GM21526 (cell line): ENCODE data around the gene ZNF750.
"Not testable (repeated sequence)": the region's sequence is repeated elsewhere in the genome, so short reads cannot be mapped to it uniquely, and the experiment has no call there.

Source experiments
- ATAC-seq: cut with Tn5 transposase; IDR thresholded peaks from one replicate; pipeline ENCODE4 v1.9.1; 2021; ENCODE audit warnings: moderate library complexity; ENCODE audit not compliant: unreplicated experiment, low FRiP score

ZNF750 gene

DNA sequence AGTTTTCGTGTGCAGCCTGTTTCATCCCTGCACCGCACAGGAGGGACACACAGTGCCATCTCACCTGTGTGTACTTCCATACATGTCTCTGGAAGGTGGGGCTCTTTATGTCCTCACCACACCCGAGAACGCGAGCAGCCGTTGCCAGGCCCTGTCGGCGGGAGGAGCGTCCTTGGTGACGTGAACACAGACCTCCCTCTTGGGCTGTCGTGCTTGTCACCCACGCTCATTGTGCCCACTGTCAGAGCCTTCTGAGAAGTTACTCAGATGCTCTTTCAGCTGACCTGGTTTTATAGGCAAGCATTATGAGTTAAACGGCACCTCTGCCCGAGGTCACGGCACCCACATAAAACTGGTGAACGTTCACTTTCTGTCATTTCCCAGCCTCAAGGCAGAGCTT lies 40.2 kb downstream of the ZNF750 start:
- no peak for ATAC-seq

DNA sequence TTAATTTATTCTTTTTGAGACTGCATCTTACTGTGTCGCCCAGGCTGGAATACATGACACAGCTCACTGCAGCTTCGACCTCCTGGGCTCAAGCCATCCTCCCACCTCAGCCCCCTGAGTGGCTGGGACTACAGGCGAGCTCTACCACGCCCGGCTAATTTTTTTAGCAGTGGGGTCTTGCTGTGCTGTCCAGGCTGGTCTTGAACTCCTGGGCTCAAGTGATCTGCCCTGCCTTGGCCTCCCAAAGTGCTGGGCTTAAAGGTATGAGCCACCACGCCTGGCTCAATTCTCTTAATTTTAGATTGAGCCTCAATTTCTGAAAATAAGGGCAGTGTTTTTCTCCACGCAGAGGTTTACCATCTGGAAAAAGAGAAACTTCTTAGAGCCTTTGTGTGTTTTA lies 41.1 kb downstream of the ZNF750 start:
- no peak for ATAC-seq

DNA sequence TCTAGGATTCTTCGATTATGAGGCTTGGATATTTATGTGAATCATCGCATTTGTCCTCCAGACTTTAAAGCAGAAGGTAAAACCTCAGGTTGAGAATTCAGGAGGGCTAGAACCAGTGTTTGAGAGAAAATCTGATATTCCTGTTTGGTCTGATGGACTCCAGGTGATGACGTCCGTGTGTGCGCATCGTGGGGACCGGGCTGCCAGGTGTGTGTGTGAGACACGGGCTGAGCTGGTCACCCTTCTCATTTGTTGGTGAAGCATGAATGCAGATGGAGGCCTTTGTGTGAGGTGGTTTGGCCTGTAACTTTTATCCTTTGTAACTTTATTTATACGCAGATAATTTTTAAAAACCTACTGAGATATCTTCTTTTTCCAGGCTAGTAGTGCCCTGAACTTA lies 42.8 kb downstream of the ZNF750 start:
- ATAC-seq, result no peak

DNA sequence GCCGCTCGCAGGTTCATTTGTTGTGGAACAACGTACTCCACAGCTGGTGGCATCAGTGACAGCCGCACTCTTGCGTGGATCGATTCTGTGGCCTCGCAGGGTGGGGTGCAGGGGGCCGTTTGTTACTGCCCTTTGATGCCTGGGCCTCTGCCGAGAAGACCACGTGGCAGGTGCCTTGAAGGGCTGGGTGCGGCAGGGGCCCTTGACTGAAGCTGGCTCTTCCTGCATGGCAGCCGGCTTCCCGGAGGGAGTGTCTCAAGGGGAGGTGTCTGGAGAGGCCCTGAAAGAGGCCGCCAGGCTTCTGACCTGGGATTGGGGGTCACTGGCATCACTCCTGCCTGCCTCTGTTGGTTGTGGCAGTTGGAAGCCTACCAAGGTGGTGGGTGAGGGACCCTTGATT lies 44.2 kb downstream of the ZNF750 start:
- ATAC-seq, result no peak

DNA sequence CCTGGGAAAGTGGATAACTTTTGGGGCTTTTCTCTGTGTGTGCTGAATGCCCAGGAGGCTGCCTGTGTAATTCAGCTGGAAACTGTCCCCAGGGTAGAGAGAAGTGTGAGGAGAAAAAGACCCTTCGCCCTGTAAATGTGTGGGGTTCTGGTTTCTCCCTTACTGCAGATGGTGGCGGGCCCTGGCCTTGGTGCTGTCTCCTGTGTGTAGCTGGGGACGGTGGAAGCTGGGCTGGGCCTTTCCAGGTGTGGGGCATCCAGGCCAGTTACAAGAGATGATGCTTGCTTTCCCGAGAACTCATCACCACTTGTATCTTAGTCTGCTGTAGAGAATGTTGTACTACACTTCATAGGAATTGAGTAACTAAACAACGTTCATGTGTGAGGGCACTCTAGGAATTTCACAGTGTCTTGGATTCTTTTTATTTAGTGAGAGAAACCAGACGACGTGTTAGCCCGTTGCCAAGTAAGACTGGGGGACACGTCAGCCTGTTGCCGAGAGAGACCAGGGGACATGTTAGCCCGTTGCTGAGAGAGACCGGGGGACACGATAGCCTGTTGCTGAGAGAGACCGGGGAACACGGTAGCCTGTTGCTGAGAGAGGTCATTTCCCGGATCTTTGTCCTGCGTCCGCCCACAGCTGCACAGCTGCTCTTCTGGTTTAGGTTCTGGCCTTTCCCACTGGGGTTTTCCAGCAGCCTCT lies 44.9 kb downstream of the ZNF750 start:
- ATAC-seq, result no peak

DNA sequence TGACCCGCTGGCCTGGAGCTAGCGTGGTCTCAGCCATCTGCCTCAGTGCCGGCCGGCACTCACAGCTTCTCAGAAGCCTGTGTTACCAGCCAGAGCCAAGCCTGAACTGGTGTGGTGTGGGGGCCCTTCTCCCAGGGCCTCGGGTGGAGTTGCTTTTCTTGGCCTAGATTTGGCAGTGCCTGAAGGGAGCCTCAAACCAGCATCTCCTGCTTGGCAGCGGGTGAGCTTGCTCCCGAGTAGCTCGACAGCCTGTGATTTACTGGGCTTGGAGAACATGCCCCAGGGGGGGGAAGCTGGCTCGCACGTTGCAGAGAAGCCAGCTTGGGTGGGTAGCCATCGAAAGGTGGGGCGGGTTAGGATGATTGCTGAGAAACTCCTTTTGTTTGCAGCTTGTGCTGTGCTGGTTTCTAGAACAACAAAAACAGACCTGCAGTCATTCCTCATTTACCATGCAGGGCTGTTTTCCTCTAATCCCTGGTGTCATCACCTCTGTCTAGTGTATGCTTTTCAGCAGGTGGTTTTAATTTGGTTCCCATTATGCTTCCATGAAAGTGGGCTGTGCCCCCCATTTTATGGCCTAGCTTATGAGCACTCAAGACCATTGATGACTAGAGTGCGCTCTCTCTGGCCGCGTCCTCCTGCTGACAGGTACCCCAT lies 45.7 kb downstream of the ZNF750 start:
- ATAC-seq, result no peak

DNA sequence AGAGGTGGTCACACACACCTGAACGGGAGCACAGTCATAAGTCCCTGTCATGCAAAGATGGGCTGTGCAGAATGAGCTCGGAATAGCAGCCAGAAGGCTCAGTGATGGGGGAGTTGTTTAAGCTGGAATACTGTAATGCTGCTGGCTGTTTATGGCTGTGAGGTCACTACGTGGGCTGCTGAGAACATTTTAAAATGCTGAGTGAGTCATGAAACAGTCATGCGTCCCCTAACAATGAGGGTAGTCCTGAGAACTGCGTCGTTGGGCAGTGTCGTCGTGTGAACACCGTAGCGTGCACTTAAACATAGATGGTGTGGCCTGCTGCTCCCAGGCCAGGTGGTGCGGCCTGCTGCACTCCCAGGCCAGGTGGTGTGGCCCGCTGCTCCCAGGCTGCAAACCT lies 48.3 kb downstream of the ZNF750 start:
- no peak for ATAC-seq

DNA sequence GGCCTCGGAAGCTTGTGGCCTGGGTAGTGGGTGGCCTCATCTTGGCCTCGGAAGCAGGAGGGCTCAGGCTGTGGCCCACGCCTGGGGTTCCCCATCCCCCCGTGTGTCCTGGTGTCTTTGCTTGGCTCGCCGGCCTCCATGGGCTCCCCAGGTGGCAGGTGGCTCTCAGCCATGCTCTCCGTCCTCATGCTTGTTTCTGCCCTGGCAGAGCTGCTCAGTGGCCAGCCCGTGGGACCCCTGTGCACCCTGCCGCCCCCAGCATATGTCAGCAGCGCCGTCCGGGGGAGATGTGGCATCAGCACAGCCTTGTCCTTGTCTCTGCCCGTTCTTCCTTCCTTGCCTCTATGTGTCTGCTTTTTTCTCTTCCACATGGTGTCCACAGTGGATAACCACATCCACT lies 49.4 kb downstream of the ZNF750 start:
- ATAC-seq, result no peak

DNA sequence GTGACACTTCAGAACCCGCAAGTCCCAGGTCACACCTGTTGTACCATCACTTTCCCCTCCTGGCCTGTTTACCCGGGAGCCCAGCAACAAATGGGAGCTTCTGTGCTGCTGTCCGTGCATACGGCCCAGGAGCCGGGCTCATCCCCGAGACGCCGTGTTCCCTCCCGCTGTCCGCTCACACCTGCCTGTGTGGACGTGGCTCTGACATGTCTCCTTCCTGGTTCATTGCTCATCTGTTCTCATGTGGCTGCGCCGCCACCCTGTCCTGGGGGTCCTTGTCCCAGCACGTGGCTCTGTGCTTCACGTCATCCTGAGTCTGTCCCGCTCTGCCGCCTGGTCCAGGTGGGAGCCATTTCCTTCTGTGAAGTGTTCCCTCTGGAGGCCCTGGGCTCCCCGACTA lies 50.0 kb downstream of the ZNF750 start:
- no peak for ATAC-seq

DNA sequence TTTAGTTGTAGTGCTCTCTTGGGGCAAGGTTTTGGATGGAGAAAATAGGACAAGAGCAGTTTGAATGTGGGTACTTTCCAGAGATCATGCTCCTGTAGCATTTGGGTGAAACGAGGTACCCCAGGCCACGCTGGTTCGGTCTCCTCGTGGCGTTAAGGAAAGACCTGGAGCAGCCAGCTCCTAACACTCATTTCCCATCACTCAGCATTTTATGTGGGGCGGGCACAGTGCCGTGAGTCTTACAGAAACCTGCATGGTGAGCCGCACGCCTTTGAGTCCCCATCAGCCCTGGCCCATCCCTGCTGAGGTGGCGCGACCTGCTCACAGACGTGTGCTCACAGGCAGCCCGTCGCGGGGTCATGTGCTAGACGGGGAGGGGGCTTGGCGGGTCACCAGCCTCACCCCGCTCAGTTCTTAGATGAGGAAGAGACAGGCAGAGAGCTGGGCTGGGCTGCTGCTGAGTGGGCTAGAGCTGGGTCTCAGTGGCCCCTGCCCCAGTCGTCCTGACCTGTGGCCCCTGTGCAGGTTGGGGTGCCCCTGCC lies 50.7 kb downstream of the ZNF750 start:
- no peak for ATAC-seq

DNA sequence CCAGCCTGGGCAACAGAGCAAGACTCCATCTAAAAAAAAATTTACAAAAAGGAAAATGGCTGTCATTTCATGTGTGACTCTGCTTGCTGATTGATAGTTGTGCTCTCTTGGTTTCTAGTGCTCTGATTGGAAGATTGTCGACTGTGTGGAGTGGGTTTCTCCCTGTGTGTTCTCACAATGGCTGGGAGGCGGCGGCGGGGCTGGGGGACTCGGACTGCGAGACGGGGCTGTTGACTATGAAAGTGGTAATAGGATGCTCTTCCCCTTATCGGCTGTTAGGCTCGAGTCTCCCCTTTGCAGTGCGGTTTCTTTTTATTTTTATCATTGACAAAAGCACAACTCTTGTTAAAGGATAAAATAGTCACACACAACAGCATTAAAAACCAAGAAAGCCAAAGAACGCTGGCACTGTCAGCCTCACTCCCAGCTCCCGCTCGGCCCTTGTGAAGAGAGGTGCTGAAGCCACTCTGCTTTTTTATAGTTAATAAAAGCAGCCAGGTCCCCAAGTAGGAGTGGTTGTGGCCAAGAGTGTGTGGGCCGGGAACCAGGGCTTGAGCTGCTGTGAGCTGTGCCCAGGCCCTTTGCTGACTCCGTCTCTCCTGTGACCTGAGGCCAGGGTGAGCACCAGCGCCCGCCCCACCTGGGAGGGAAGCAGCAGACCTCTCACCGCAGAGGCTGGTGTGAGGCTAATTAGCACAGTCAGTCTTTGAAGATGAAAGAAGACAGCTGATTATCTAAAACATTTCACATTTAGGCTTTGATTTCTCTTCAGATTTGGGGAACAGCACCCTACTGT lies 51.4 kb downstream of the ZNF750 start:
- ATAC-seq, result no peak

DNA sequence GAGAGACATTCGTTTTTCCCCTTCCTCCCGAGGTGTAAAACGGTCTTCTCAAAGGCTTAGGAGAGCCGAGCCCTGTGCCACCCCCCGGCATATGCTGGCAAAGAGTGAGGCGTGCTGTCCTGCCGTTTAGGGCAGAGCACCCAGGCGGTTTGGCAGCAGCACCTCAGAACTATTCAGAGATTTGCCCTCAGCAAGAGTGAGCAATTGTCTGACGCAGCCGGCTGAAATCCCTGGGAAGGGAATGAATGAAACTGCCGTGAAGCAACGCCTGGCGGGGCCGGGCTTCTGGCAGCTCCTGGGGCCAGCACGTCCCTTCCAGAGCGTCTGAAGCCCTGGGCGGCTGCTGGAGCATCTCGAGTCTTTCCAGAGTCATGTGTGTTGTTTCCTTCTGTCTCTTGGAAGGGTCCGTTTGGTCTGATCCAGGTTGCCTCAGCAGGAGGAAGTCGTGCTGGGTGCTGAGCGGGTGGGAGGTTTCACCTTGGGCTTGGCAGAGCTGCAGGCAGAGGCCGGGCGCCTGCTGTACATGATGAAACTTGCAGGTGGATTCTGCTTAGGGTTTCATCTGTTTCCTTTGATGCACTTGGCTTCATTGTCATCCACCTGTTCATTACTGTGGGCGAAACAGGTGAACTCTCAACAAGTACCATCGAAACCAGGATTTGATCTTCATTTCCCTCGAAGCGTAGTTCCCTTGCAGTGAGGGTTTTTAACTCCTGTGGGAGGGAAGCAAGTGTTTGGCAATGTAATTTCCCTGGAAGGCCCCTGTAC lies 52.6 kb downstream of the ZNF750 start:
- ATAC-seq, result no peak

DNA sequence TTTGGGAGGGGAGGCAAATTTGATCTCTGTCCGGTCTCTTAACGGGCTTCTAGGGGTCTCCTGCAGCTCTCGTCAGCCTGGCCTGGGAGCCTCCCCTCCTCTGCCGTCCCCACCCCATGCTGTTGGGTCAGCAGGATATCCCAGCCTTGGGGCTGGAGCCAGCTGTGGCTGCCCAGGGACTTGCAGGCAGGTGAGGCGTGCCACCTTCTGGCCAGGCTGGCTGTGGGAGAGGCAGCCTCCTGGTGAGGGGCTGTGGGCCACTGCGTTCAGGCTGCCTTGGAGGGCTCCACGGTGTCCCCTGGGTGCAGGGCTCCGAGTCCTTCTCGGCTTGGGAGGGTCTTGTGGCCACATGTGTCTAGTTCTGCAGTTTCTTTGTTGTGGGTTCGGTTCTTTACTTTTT lies 53.4 kb downstream of the ZNF750 start:
- no peak for ATAC-seq

DNA sequence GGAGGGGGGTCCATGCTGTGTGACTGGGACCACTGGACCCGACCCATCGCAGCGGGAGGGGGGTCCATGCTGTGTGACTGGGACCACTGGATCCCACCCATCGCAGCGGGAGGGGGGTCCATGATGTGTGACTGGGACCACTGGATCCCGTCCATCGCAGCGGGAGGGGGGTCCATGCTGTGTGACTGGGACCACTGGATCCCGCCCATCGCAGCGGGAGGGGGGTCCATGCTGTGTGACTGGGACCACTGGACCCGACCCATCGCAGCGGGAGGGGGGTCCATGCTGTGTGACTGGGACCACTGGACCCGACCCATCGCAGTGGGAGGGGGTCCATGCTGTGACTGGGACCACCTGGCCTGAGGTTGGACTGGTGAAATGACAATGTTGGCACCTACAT lies 54.2 kb downstream of the ZNF750 start:
- not testable (repeated sequence) for ATAC-seq

DNA sequence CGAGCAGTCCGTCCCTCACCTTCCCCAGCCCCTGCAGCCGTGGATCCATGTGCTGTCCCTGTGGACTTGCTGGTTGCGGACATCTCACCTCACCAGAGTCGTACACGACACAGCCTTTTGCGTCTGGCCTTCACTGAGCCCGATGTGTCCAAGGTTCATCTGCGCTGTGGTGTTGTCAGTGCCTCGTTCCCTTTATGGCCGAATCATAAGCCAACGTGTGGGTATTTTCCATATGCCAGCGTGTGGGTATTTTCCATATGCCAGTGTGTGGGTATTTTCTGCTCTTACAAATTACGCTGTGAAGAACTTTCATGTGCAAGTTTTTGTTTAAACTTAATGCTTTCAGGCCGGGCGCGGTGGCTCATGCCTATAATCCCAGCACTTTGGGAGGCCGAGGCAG lies 56.3 kb downstream of the ZNF750 start:
- ATAC-seq, result no peak

DNA sequence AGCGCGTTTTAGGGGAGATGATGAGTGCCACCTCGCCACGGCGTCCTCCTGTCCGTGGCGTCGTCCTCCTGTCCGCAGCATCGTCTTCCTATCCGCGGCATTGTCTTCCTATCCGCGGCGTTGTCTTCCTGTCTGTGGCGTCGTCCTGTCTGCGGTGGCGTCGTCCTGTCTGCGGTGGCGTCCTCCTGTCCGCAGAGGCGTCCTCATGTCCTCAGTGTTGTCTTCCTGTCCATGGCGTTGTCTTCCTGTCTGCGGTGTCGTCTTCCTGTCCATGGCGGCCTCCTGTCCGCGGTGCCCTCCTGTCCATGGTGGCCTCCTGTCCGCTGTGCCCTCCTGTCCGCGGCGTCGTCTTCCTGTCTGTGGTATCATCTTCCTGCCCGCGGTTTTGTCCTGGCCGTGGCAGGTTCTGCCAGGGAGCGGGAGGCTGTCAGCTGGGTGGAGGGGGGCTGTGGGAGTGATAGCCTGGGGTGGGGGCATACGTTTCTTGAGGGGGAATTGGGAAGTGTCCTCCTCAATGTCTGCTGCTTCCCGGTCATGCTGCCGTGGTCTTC lies 57.1 kb downstream of the ZNF750 start:
- ATAC-seq, result no peak

DNA sequence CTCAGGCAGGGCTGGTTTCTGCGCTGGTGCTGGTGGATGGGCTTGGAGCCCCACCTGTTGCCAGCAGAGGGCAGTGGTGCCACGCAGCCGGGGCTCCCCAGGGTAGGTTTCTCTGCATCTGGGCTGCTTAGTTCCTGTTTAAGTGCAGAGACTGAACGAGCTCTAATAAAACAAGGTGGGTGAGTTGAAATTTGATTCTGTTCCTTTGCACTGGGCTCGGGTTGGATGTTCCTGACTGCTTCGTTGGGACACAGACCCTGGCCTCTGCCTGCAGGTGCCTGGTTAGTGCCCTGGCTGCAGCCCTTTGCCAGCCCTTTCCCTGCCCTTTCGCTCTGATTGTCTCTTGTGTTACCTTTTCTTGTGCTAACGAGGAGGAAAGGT lies 57.9 kb downstream of the ZNF750 start:
- no peak for ATAC-seq

DNA sequence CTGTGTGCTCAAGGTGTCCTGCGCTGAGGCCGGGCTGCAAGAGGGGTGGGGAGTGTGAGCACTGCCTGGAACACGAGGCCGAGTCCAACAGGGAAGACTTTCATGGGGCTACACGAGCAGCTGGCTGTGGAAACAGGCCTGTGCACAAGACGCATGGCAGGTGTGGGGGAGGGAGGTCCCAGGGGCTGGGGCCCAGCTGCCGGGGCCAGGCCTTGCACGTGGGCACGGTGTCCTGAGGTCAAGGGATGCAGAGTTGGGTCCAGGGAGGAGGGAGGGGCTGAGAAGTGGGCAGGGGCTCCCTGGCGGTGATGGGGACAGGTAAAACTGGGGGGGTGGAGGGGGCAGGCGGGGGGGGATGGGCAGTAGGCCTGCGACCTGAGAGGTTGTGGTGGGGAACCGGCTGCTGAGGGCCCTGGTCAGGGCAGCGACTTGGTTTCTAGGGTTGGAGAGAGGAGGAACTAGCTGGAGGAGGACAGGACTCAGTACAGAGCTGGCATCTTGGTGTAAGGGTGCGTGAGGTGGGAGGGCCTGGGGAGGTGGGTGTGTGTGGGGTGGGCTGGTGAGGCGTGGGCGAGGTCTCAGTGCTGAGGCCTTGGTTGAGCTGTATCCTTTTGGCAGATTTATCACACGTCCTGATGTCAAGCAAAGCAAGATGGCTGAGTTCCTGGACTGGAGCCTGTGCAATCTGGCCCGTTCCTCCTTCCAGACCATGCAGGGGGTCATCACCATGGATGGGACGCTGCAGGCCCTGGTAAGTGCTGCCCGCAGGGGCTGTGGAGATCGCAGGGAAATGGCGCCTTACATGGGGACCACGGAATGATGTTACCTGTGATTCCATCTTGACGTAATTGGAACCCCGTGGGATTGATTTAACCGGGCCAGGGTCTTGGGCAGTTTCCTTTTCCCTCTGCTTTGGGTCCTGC lies 58.6 kb downstream of the ZNF750 start:
- no peak for ATAC-seq

DNA sequence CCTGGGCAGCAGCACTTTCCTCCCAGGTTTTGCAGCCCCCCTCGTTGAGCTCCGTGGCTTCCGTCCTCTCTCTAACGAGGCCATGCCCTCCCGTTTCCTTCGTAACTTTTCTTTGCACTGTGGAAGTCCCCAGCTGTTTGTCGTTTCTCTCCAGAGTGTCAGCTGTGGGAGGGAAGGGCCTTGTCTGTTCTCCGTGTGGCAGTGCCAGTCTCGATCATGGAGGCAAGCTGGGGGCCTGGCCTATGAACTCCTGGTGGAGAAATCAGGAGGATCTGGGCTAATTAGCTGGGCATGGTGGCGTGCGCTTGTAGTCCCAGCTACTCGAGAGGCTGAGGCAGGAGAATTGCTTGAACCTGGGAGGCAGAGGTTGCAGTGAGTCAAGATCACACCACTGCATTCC lies 59.6 kb downstream of the ZNF750 start:
- no peak for ATAC-seq
